ENCODE measurements around the gene EIF2AK3.

EIF2AK3 gene

GRCh38 chr2:88638123-88638650 is 10.9 kb upstream of the EIF2AK3 start:
- DNase-seq (ENCODE audit: low spot score): no peak
- Histone ChIP-seq H3K4me3 (no peak overlapping the region), H3K27ac (no peak overlapping the region)
- no peak for TF ChIP-seq CTCF (IDR thresholded peaks at IDR 0.05)

- no peak overlapping the region for H3K27ac ChIP-seq
- H3K4me3 ChIP-seq: no peak overlapping the region
- no peak for TF ChIP-seq CTCF (IDR thresholded peaks at IDR 0.05)
- no peak for DNase-seq (ENCODE audit: low spot score)
Measured at GRCh38 chr2:88637464-88637863, 10.2 kb upstream of the EIF2AK3 start.

- no peak for TF ChIP-seq CTCF (IDR thresholded peaks at IDR 0.05)
- Histone ChIP-seq H3K4me3 (no peak overlapping the region), H3K27ac (no peak overlapping the region)
- DNase-seq (ENCODE audit: low spot score): no peak
Measured at GRCh38 chr2:88636026-88636425, 8.8 kb upstream of the EIF2AK3 start.

- no peak for DNase-seq (ENCODE audit: low spot score)
- no peak for TF ChIP-seq CTCF (IDR thresholded peaks at IDR 0.05)
- H3K4me3 ChIP-seq: no peak overlapping the region
- no peak overlapping the region for H3K27ac ChIP-seq
Measured at GRCh38 chr2:88632569-88632968, 5.3 kb upstream of the EIF2AK3 start.

GRCh38 chr2:88628571-88628939 is 1.3 kb upstream of the EIF2AK3 start:
- H3K4me3 ChIP-seq: peak overlapping the region; percentile 70
- TF ChIP-seq CTCF (IDR thresholded peaks at IDR 0.05): no peak
- H3K27ac ChIP-seq: peak overlapping the region; percentile 96 to 99
- no peak for DNase-seq (ENCODE audit: low spot score)

- no peak for TF ChIP-seq CTCF (IDR thresholded peaks at IDR 0.05)
- H3K27ac ChIP-seq: peak overlapping the region; percentile 96 to 99
- DNase-seq (ENCODE audit: low spot score): peak; percentile 97
- peak overlapping the region; percentile 70 for H3K4me3 ChIP-seq
Measured at GRCh38 chr2:88627856-88628570, 749 bp upstream of the EIF2AK3 start.
